ENCODE data around the gene SHLD2. TPM values are rescaled to one million over a fixed set of nuclear protein-coding genes. Genes with fewer than 3 reads are reported as not detected.

SHLD2 gene
- total RNA-seq, 1 donor from 2014 or later: 29.3 TPM

- DNase-seq (ENCODE audit: extremely low spot score, unreplicated experiment): no peak
- H3K4me3 Mint-ChIP-seq (ENCODE audit: unreplicated experiment): no peak overlapping the region
- no peak overlapping the region for H3K27ac Mint-ChIP-seq (ENCODE audit: unreplicated experiment)
- no peaks in the 10 kb centered on the region for H3K9me3 Mint-ChIP-seq (ENCODE audit: unreplicated experiment)
- H3K27me3 Mint-ChIP-seq (ENCODE audit: unreplicated experiment): no peaks in the 10 kb centered on the region
- peaks cover 13% of the 10 kb centered on the region for H3K36me3 Mint-ChIP-seq (ENCODE audit: unreplicated experiment)
- TF ChIP-seq, protein P1, sequence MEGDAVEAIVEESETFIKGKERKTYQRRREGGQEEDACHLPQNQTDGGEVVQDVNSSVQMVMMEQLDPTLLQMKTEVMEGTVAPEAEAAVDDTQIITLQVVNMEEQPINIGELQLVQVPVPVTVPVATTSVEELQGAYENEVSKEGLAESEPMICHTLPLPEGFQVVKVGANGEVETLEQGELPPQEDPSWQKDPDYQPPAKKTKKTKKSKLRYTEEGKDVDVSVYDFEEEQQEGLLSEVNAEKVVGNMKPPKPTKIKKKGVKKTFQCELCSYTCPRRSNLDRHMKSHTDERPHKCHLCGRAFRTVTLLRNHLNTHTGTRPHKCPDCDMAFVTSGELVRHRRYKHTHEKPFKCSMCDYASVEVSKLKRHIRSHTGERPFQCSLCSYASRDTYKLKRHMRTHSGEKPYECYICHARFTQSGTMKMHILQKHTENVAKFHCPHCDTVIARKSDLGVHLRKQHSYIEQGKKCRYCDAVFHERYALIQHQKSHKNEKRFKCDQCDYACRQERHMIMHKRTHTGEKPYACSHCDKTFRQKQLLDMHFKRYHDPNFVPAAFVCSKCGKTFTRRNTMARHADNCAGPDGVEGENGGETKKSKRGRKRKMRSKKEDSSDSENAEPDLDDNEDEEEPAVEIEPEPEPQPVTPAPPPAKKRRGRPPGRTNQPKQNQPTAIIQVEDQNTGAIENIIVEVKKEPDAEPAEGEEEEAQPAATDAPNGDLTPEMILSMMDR (IDR thresholded peaks at IDR 0.05): no peak
- H3K4me1 Mint-ChIP-seq (ENCODE audit: unreplicated experiment): peaks cover 57% of the 10 kb centered on the region
These were observed 5.3 kb upstream of the SHLD2 start for GRCh38 chr10:87089746-87090145.

DNA sequence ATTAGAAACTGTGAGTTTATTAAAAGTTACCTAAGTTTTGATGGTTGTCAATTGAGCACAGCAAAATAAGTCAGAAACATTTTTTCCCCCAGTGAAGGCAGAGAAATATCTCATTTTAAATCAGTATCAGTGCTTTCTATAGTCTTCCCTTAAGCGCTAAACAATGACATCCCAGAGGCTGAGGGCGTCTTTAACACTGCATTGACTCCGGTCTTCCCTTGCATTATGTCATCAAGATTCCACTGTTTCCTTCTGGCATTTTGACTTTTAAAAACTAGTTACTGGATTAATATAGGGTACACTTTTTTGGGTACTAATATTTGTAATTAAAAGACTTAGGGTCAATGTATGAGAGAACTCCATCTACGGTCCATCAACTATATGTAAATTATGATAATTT, 4.2 kb upstream of the SHLD2 start:
- Mint-ChIP-seq H3K36me3 (ENCODE audit: unreplicated experiment) (peaks cover 10% of the 10 kb centered on the region), H3K4me3 (ENCODE audit: unreplicated experiment) (no peak overlapping the region), H3K9me3 (ENCODE audit: unreplicated experiment) (no peaks in the 10 kb centered on the region), H3K4me1 (ENCODE audit: unreplicated experiment) (peaks cover 53% of the 10 kb centered on the region), H3K27ac (ENCODE audit: unreplicated experiment) (no peak overlapping the region), H3K27me3 (ENCODE audit: unreplicated experiment) (no peaks in the 10 kb centered on the region)
- no peak for DNase-seq (ENCODE audit: extremely low spot score, unreplicated experiment)
- TF ChIP-seq, protein P1 (IDR thresholded peaks at IDR 0.05): no peak

GRCh38 chr10:87092376-87092860, 2.6 kb upstream of the SHLD2 start:
- Mint-ChIP-seq H3K27me3 (ENCODE audit: unreplicated experiment) (no peaks in the 10 kb centered on the region), H3K9me3 (ENCODE audit: unreplicated experiment) (no peaks in the 10 kb centered on the region), H3K4me1 (ENCODE audit: unreplicated experiment) (peaks cover 51% of the 10 kb centered on the region), H3K27ac (ENCODE audit: unreplicated experiment) (peak overlapping the region; percentile 89), H3K36me3 (ENCODE audit: unreplicated experiment) (peaks cover 8% of the 10 kb centered on the region), H3K4me3 (ENCODE audit: unreplicated experiment) (peak overlapping the region; percentile 86)
- TF ChIP-seq, protein P1 (IDR thresholded peaks at IDR 0.05): no peak
- no peak for DNase-seq (ENCODE audit: extremely low spot score, unreplicated experiment)

DNA sequence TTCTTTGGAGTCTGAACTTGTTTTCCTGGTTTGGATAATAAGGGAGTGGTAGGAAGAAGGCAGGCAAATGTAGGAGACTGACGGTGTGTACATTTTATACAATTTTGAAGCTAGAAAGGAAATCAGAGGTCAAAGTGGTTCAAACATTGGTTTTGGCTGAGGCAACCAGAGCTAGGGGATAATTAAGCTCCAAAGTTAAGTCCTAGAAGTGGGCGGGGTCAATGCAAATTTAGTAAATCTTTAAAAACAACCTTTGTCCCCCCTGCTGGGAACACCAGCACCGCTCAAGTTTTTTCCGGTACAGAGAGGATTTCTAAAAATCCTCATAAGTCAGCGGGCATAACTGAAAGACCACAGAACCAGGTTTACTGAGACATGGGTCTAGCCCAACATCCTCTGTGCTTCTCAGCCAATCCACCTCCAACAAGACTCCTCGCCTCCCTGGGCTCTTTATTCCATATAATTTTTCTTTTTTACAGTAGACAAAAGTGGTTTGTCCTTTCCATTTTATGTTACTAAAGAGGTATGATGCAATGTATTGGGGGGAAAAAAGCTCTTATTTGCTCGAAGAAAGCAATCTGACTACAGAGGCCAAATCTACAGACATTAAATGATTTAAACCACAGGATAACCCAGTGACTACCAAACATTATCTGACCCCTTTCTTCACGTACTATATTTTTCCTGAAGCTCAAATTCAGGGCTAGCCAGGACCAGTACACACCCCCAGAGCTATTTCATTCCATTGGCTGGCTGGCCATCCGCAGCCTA, 2.0 kb upstream of the SHLD2 start:
- H3K27ac Mint-ChIP-seq (ENCODE audit: unreplicated experiment): peak overlapping the region; percentile 89
- no peak for DNase-seq (ENCODE audit: extremely low spot score, unreplicated experiment)
- TF ChIP-seq, protein P1 (IDR thresholded peaks at IDR 0.05): no peak
- peaks cover 48% of the 10 kb centered on the region for H3K4me1 Mint-ChIP-seq (ENCODE audit: unreplicated experiment)
- no peaks in the 10 kb centered on the region for H3K27me3 Mint-ChIP-seq (ENCODE audit: unreplicated experiment)
- H3K36me3 Mint-ChIP-seq (ENCODE audit: unreplicated experiment): peaks cover 7% of the 10 kb centered on the region
- no peaks in the 10 kb centered on the region for H3K9me3 Mint-ChIP-seq (ENCODE audit: unreplicated experiment)
- H3K4me3 Mint-ChIP-seq (ENCODE audit: unreplicated experiment): peak overlapping the region; percentile 86

DNA sequence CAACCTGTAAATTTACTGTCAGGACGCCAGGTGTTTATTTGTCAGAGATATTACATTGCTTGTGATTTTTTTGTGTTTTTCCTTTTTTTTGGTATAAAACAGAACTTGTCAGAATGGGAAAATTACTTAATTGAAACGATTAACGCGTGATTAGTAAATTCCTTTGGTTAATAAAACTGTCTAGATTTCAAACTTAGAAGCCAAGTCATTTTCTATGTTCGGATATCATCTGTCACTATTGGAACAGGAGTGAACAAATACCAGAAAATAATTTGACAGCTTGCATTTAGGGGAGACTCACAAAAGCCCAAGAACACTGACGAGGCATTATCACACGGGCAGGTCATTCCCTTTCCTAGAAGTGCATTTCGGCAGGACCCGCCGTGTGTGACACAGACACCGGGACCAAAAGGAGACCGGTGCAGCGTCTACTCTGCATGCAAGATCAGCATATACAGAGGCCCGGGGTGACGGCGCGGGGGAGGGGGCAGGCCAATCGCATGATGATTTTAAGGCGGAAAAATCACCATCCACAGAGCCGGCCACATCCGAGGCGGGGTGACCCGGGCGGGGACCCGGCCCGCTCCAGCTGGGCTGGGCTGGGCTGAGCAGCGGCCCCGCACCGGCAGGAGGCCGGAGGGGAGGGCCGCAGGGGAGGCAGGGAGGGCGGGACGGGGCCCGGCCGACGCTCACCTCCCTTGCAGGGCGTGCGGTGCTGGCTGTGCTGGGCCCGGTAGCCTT, 1.2 kb upstream of the SHLD2 start:
- Mint-ChIP-seq H3K4me3 (ENCODE audit: unreplicated experiment) (peak overlapping the region; percentile 86), H3K27me3 (ENCODE audit: unreplicated experiment) (no peaks in the 10 kb centered on the region), H3K4me1 (ENCODE audit: unreplicated experiment) (peaks cover 45% of the 10 kb centered on the region), H3K36me3 (ENCODE audit: unreplicated experiment) (peaks cover 5% of the 10 kb centered on the region), H3K9me3 (ENCODE audit: unreplicated experiment) (no peaks in the 10 kb centered on the region), H3K27ac (ENCODE audit: unreplicated experiment) (peak overlapping the region; percentile 89)
- TF ChIP-seq, protein P1 (IDR thresholded peaks at IDR 0.05): no peak
- no peak for DNase-seq (ENCODE audit: extremely low spot score, unreplicated experiment)

All from osteocyte (in vitro differentiated cells).